Progenitor cell of endocrine pancreas (in vitro differentiated cells): ENCODE results near the gene DOCK8. TPM values are rescaled to one million over a fixed set of nuclear protein-coding genes. Genes with fewer than 3 reads are reported as not detected.

Source experiments
- DNase-seq: peaks from one replicate; pipeline ENCODE4 v3.0.0; 2021; ENCODE audit warnings: low spot score; ENCODE audit not compliant: unreplicated experiment
- H3K27ac Mint-ChIP-seq: 2 replicates; pipeline ENCODE4 v1.8.0; 2021; ENCODE audit warnings: mild to moderate bottlenecking, moderate library complexity, mixed read lengths
- H3K27me3 Mint-ChIP-seq: 2 replicates; pipeline ENCODE4 v1.8.0; 2021; ENCODE audit warnings: mixed read lengths
- H3K36me3 Mint-ChIP-seq: 2 replicates; pipeline ENCODE4 v1.8.0; 2022; ENCODE audit warnings: mixed read lengths; ENCODE audit not compliant: insufficient read depth
- H3K4me1 Mint-ChIP-seq: 2 replicates; pipeline ENCODE4 v1.8.0; 2021; ENCODE audit warnings: low read depth, mixed read lengths
- H3K4me3 Mint-ChIP-seq: 2 replicates; pipeline ENCODE4 v1.8.0; 2021; ENCODE audit warnings: low read depth, mild to moderate bottlenecking, moderate library complexity, mixed read lengths
- H3K9me3 Mint-ChIP-seq: 2 replicates; pipeline ENCODE4 v1.8.0; 2021; ENCODE audit warnings: low read depth, mixed read lengths
- CTCF ChIP-seq: fragments of 200-600 bp; sonication (generic); IDR thresholded peaks from one replicate; pipeline ENCODE4 v1.5.0; 2021; ENCODE audit warnings: antibody characterized with exemption, mild to moderate bottlenecking; ENCODE audit not compliant: unreplicated experiment
- total RNA-seq: library from RNA; stranded (reverse); gene quantifications from 2 replicates; pipeline ENCODE4 v1.2.1, GENCODE V29; 2021

Gene DOCK8
- total RNA-seq, 1 donor from 2014 or later: 8.3 TPM

GRCh38 chr9:278651-279050 lies 64.0 kb downstream of the DOCK8 start:
- Mint-ChIP-seq H3K36me3 (no peaks in the 10 kb centered on the region), H3K9me3 (no peaks in the 10 kb centered on the region), H3K27me3 (no peaks in the 10 kb centered on the region), H3K4me3 (no peak overlapping the region), H3K4me1 (no peaks in the 10 kb centered on the region), H3K27ac (no peak overlapping the region)
- TF ChIP-seq CTCF: no peak
- no peak for DNase-seq

DNA sequence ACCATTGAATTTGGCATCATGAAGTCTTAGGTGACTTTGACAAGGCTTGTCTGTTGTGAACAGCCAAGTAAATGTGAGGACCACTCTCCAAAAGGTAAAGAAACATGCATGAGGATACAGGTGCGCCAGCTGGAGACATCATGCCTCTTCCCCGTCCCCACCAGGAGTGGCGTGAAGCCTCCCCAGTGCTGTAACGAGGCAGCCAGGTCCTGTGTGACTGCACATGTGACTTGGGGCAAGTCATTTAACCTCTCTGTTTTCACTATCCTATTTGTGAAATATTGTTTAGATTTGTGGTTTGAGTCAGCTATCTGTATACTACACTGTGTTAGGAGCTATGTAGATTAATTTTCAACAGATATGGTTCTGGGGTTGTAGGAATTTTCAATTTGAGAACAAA lies 65.0 kb downstream of the DOCK8 start:
- Mint-ChIP-seq H3K4me1 (no peaks in the 10 kb centered on the region), H3K27me3 (no peaks in the 10 kb centered on the region), H3K36me3 (no peaks in the 10 kb centered on the region), H3K9me3 (no peaks in the 10 kb centered on the region), H3K27ac (no peak overlapping the region), H3K4me3 (no peak overlapping the region)
- no peak for TF ChIP-seq CTCF
- DNase-seq: no peak

- H3K36me3 Mint-ChIP-seq: no peaks in the 10 kb centered on the region
- TF ChIP-seq CTCF: no peak
- no peak for DNase-seq
- no peaks in the 10 kb centered on the region for H3K27me3 Mint-ChIP-seq
- H3K4me3 Mint-ChIP-seq: no peak overlapping the region
- no peaks in the 10 kb centered on the region for H3K4me1 Mint-ChIP-seq
- no peaks in the 10 kb centered on the region for H3K9me3 Mint-ChIP-seq
- H3K27ac Mint-ChIP-seq: no peak overlapping the region
Measured at GRCh38 chr9:281741-282645, 67.3 kb downstream of the DOCK8 start.

GRCh38 chr9:286071-286740 lies 71.5 kb downstream of the DOCK8 start:
- H3K4me3 Mint-ChIP-seq: no peak overlapping the region
- no peak for DNase-seq

More at GRCh38 chr9:286071-286740, 71.5 kb downstream of the DOCK8 start:
- Mint-ChIP-seq H3K27me3 (no peaks in the 10 kb centered on the region), H3K4me1 (no peaks in the 10 kb centered on the region), H3K36me3 (no peaks in the 10 kb centered on the region), H3K9me3 (no peaks in the 10 kb centered on the region), H3K27ac (no peak overlapping the region)
- no peak for TF ChIP-seq CTCF
